IMR-90 (cell line): ENCODE measurements around the gene CCDC92. TPM values are rescaled to one million over a fixed set of nuclear protein-coding genes. Genes with fewer than 3 reads are reported as not detected.

Experiments used
- MAFK ChIP-seq: IDR thresholded peaks from 2 replicates; pipeline ENCODE4 v1.6.1; 2012; ENCODE audit warnings: low read depth, low read length, improper control_type of control experiment
- RCOR1 ChIP-seq: IDR thresholded peaks from 2 replicates; pipeline ENCODE4 v1.6.1; 2012; ENCODE audit warnings: mild to moderate bottlenecking, low read length, improper control_type of control experiment; ENCODE audit not compliant: insufficient replicate concordance
- polyA plus RNA-seq, 3 experiments: library from polyadenylated mRNA; depleted of rRNA; stranded (reverse); fragments of >200 nt; gene quantifications; 2 replicates each; pipeline ENCODE4 v1.2.3, GENCODE V29; 2012; ENCODE audit warnings: low replicate concordance in 1 of 3
- total RNA-seq: library from RNA; depleted of rRNA; stranded (reverse); fragments of >200 nt; gene quantifications from 2 replicates; pipeline ENCODE4 v1.2.3, GENCODE V29; 2012
- TF ChIP-seq, protein P1 (sequence below): fragments of 150-350 bp; IDR thresholded peaks from 2 replicates; pipeline ENCODE4 v1.6.1; 2016; ENCODE audit warnings: low read depth, mild to moderate bottlenecking, low read length, moderate library complexity, borderline replicate concordance
- TF ChIP-seq, protein P2 (sequence below): fragments of 150-350 bp; IDR thresholded peaks from 2 replicates; pipeline ENCODE4 v1.6.1; 2017; ENCODE audit warnings: mild to moderate bottlenecking, antibody characterized with exemption, low read length, low read depth

The CCDC92 gene
- total and polyA plus RNA-seq, 2 of the 4 experiments (the other 2 are of a cell fraction) = 5.7 to 55.5 TPM

DNA sequence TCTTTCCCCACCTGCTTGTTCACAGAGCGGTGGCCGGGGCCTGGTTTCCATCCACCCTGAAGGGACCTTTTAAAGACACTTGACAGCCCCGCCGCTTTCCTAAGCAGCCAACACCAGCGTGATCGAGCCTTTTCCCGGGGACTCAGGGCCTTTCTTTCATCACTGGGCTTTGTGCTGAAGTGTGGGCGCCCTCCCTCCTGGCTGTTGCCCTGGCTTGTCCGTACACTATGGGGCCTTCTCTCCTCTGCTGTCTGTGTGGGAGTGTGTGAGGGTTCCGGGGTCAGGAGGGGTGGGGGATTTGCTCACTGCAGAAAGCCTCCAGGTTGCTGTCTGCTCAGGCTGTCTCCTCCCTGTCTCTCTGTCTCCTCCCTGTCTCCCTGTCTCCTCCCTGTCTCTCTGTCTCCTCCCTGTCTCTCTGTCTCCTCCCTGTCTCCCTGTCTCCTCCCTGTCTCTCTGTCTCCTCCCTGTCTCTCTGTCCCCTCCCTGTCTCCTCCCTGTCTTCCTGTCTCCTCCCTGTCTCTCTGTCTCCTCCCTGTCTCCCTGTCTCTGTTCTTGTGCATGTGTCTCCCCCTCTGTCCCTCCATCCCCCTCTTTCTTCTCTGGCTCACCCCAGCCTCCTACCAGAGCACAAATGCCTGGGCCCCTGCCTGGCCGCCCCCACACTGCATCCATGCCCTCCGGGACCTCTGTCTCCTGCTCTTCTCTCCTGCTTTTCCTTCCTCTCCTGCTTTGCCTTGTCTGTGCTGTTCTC, 64.7 kb downstream of the CCDC92 start (continued):
- TF ChIP-seq, protein P1, sequence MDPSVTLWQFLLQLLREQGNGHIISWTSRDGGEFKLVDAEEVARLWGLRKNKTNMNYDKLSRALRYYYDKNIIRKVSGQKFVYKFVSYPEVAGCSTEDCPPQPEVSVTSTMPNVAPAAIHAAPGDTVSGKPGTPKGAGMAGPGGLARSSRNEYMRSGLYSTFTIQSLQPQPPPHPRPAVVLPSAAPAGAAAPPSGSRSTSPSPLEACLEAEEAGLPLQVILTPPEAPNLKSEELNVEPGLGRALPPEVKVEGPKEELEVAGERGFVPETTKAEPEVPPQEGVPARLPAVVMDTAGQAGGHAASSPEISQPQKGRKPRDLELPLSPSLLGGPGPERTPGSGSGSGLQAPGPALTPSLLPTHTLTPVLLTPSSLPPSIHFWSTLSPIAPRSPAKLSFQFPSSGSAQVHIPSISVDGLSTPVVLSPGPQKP = no peak
- no peak for TF ChIP-seq MAFK
- TF ChIP-seq RCOR1 = no peak
- TF ChIP-seq, protein P2, sequence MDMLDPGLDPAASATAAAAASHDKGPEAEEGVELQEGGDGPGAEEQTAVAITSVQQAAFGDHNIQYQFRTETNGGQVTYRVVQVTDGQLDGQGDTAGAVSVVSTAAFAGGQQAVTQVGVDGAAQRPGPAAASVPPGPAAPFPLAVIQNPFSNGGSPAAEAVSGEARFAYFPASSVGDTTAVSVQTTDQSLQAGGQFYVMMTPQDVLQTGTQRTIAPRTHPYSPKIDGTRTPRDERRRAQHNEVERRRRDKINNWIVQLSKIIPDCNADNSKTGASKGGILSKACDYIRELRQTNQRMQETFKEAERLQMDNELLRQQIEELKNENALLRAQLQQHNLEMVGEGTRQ = no peak
